ENCODE measurements around the gene DENND1A.

DENND1A gene

GRCh38 chr9:123832176-123832575 lies 97.8 kb downstream of the DENND1A start:
- POLR2A ChIA-PET, result no interaction called here
- DNase-seq (ENCODE audit: extremely low spot score), result no peak
- CTCF ChIA-PET, result interaction anchor here (1.5 to 1.6 kb wide), 2 partner anchors 9 to 209 kb away, joined by 3 to 4 read pairs; no protein-coding TSS in a partner anchor
- TF ChIP-seq CTCF (IDR thresholded peaks at IDR 0.05; ENCODE audit: control extremely low read depth, extremely low read depth, low read depth, missing control alignments), result no peak

- TF ChIP-seq CTCF (IDR thresholded peaks at IDR 0.05; ENCODE audit: control extremely low read depth, extremely low read depth, low read depth, missing control alignments), result no peak
- DNase-seq (ENCODE audit: extremely low spot score), result no peak
- ChIA-PET POLR2A (no interaction called here), CTCF (no interaction called here)
Measured at GRCh38 chr9:123828449-123828848, 101.5 kb downstream of the DENND1A start.

- CTCF ChIA-PET, result interaction anchor here (1.1 kb wide), 1 partner anchor 10 kb away, joined by 3 read pairs; no protein-coding TSS in a partner anchor
- no peak for DNase-seq (ENCODE audit: extremely low spot score)
- POLR2A ChIA-PET, result no interaction called here
- TF ChIP-seq CTCF (IDR thresholded peaks at IDR 0.05; ENCODE audit: control extremely low read depth, extremely low read depth, low read depth, missing control alignments), result no peak
Measured at GRCh38 chr9:123825342-123826060, 104.4 kb downstream of the DENND1A start.

GRCh38 chr9:123823194-123823947 lies 106.6 kb downstream of the DENND1A start:
- TF ChIP-seq CTCF (IDR thresholded peaks at IDR 0.05; ENCODE audit: control extremely low read depth, extremely low read depth, low read depth, missing control alignments), result no peak
- ChIA-PET POLR2A (no interaction called here), CTCF (interaction anchor here (0.7 to 1.6 kb wide), 4 partner anchors 13 to 218 kb away, joined by 3 to 4 read pairs (median 3); no protein-coding TSS in a partner anchor)
- DNase-seq (ENCODE audit: extremely low spot score), result no peak

GRCh38 chr9:123821619-123822018 lies 108.3 kb downstream of the DENND1A start:
- CTCF ChIA-PET, result interaction anchor here (0.9 to 1.0 kb wide), 2 partner anchors 13 to 19 kb away, joined by 3 read pairs; no protein-coding TSS in a partner anchor
- no peak for TF ChIP-seq CTCF (IDR thresholded peaks at IDR 0.05; ENCODE audit: control extremely low read depth, extremely low read depth, low read depth, missing control alignments)
- POLR2A ChIA-PET, result no interaction called here
- no peak for DNase-seq (ENCODE audit: extremely low spot score)

GRCh38 chr9:123820139-123820538 lies 109.8 kb downstream of the DENND1A start:
- ChIA-PET CTCF (interaction anchor here (1.3 kb wide), 1 partner anchor 62 kb away, joined by 3 read pairs; no protein-coding TSS in a partner anchor), POLR2A (no interaction called here)
- no peak for DNase-seq (ENCODE audit: extremely low spot score)
- TF ChIP-seq CTCF (IDR thresholded peaks at IDR 0.05; ENCODE audit: control extremely low read depth, extremely low read depth, low read depth, missing control alignments), result no peak

Measured in GM10248 (cell line).